A549 (cell line): ENCODE data around the gene ATM. TPM values are rescaled to one million over a fixed set of nuclear protein-coding genes. Genes with fewer than 3 reads are reported as not detected.

Experiments used
- ATAC-seq, 2 experiments: fragments of 200-7000 bp in 1 of 2; fragments of >200 bp in 1 of 2; cut with Nextera tagmentation in 1 of 2; cut with Tn5 transposase in 1 of 2; 3 replicates each; pipeline versions ENCODE4 v1.8.0 to v1.9.1; 2018 to 2020; ENCODE audit warnings: mild to moderate bottlenecking in 1 of 2, moderate library complexity in 1 of 2
- CTCF ChIA-PET: fragments of 300-600 bp; sonication (Branson Sonifier 250); formaldehyde crosslinking; extraction: SDS; loops from one replicate; lab custom pipeline; 2021; ENCODE audit warnings: antibody characterized with exemption, inconsistent platforms; lab: Yijun Ruan, JAX
- POLR2A ChIA-PET: fragments of 350-600 bp; formaldehyde crosslinking; extraction: SDS; loops from one replicate; lab custom pipeline; 2021; ENCODE audit warnings: antibody characterized with exemption, inconsistent platforms; lab: Yijun Ruan, JAX
- DNase-seq, 2 experiments: peaks; one replicate each; pipeline versions ENCODE4 v3.0.0 to v3.0.0-alpha.2; 2011 to 2016; ENCODE audit warnings: low read depth in 1 of 2, low spot score in 1 of 2
- FAIRE-seq: peaks from 2 replicates; lab custom pipeline; 2011; peaks lifted over from hg19 to GRCh38; lab: Jason Lieb, UNC
- H3K27ac ChIP-seq, 2 experiments: fragments of >200 bp; sonication (Bioruptor Twin); formaldehyde crosslinking; 3 replicates each; pipeline ENCODE4 v1.5.1; 2016 to 2017
- H3K4me1 ChIP-seq: fragments of >200 bp; sonication (Bioruptor Twin); formaldehyde crosslinking; 3 replicates; pipeline ENCODE4 v1.6.1; 2016
- H3K4me2 ChIP-seq: fragments of >200 bp; sonication (Bioruptor Twin); formaldehyde crosslinking; 3 replicates; pipeline ENCODE4 v1.6.1; 2016
- H3K4me3 ChIP-seq: fragments of >200 bp; sonication (Bioruptor Twin); formaldehyde crosslinking; 3 replicates; pipeline ENCODE4 v1.5.1; 2016
- H3K9me3 ChIP-seq: fragments of >200 bp; sonication (Bioruptor Twin); formaldehyde crosslinking; 3 replicates; pipeline ENCODE4 v1.6.1; 2016
- CBX8 ChIP-seq: fragments of 200-600 bp; sonication (generic); IDR thresholded peaks from 2 replicates; pipeline ENCODE4 v1.6.1; 2016
- EHF ChIP-seq: fragments of 250-450 bp; sonication (Bioruptor Pico); IDR thresholded peaks from 2 replicates; pipeline ENCODE4 v1.5.0; 2020; ENCODE audit warnings: mild to moderate bottlenecking
- EHMT2 ChIP-seq: fragments of 200-600 bp; sonication (generic); IDR thresholded peaks from 2 replicates; pipeline ENCODE4 v1.6.1; 2016; ENCODE audit warnings: antibody characterized with exemption, low read depth, mild to moderate bottlenecking, moderate library complexity
- FOSB ChIP-seq: fragments of 250-450 bp; sonication (Bioruptor Pico); IDR thresholded peaks from 2 replicates; pipeline ENCODE4 v1.5.0; 2020; ENCODE audit warnings: mild to moderate bottlenecking, moderate library complexity
- FOSL2 ChIP-seq, 2 experiments: fragments of 450-650 bp in 1 of 2; fragments of >200 bp in 1 of 2; sonication (Bioruptor Twin) in 1 of 2; formaldehyde crosslinking; IDR thresholded peaks; 2 replicates each; pipeline versions ENCODE4 v1.5.0 to v1.6.1; 2016 to 2020; ENCODE audit warnings: mild to moderate bottlenecking in 1 of 2, moderate library complexity in 1 of 2
- GATA3 ChIP-seq: IDR thresholded peaks from 2 replicates; pipeline ENCODE4 v1.6.1; 2012; ENCODE audit warnings: borderline replicate concordance
- HDAC2 ChIP-seq: fragments of 200-600 bp; sonication (generic); IDR thresholded peaks from 2 replicates; pipeline ENCODE4 v1.6.1; 2016
- HOXA7 ChIP-seq: fragments of 250-450 bp; sonication (Bioruptor Pico); IDR thresholded peaks from 2 replicates; pipeline ENCODE4 v1.5.0; 2020; ENCODE audit warnings: mild to moderate bottlenecking, moderate library complexity
- KDM1A ChIP-seq: fragments of 200-600 bp; sonication (generic); IDR thresholded peaks from 2 replicates; pipeline ENCODE4 v1.6.1; 2016; ENCODE audit warnings: low read depth, mild to moderate bottlenecking
- MYC ChIP-seq: IDR thresholded peaks from 2 replicates; pipeline ENCODE4 v1.6.1; 2012; ENCODE audit warnings: mild to moderate bottlenecking, inconsistent platforms, low read length, improper control_type of control experiment, borderline replicate concordance
- NFE2L2 ChIP-seq: fragments of 150-350 bp; conservative IDR thresholded peaks from 2 replicates; pipeline ENCODE4 v1.6.1; 2014; ENCODE audit warnings: low read length
- NR3C1 ChIP-seq: fragments of >200 bp; sonication (Bioruptor Twin); formaldehyde crosslinking; IDR thresholded peaks from 3 replicates; pipeline ENCODE4 v1.6.1; 2017
- POLR2A ChIP-seq: IDR thresholded peaks from 2 replicates; pipeline ENCODE4 v1.6.1; 2012; ENCODE audit warnings: mild to moderate bottlenecking, low read length
- RCOR1 ChIP-seq: fragments of 150-350 bp; IDR thresholded peaks from 2 replicates; pipeline ENCODE4 v1.6.1; 2014; ENCODE audit warnings: antibody characterized with exemption, low read length, low read depth
- SMC3 ChIP-seq: fragments of >200 bp; sonication (Bioruptor Twin); formaldehyde crosslinking; IDR thresholded peaks from 3 replicates; pipeline ENCODE4 v1.6.1; 2018; ENCODE audit warnings: inconsistent platforms
- SREBF2 ChIP-seq: fragments of 450-650 bp; IDR thresholded peaks from 2 replicates; pipeline ENCODE4 v1.6.1; 2014; ENCODE audit warnings: mild to moderate bottlenecking, moderate library complexity
- TFCP2L1 ChIP-seq: fragments of 250-450 bp; sonication (Bioruptor Pico); IDR thresholded peaks from 2 replicates; pipeline ENCODE4 v1.5.0; 2021; ENCODE audit warnings: mild to moderate bottlenecking
- ZFP36 ChIP-seq: fragments of 450-650 bp; IDR thresholded peaks from 2 replicates; pipeline ENCODE4 v1.6.1; 2014; ENCODE audit warnings: borderline replicate concordance; ENCODE audit not compliant: partially characterized antibody
- WGBS: methylation state at CpG from one replicate; pipeline ENCODE4 v1.1.6; 2017; ENCODE audit errors: missing lambda C conversion rate; 5-methylcytosine and 5-hydroxymethylcytosine counted together
- polyA plus RNA-seq, 4 experiments: library from polyadenylated mRNA; depleted of rRNA in 3 of 4; stranded (reverse); fragments of >200 nt; fragmentation: RNase III in 1 of 4; extraction: RNeasy Plus Mini Kit Qiagen cat#74134 plus additional on column Dnase treatment in 1 of 4; gene quantifications; 2 replicates in 3 of 4; 3 replicates in 1 of 4; pipeline ENCODE4 v1.2.3, GENCODE V29; 2011 to 2017
- TF ChIP-seq, protein P1 (sequence below): fragments of 200-600 bp; sonication (generic); IDR thresholded peaks from 2 replicates; pipeline ENCODE4 v1.6.1; 2016; ENCODE audit warnings: antibody characterized with exemption, mild to moderate bottlenecking, moderate library complexity
- TF ChIP-seq, protein P2 (sequence below): IDR thresholded peaks from 2 replicates; pipeline ENCODE4 v1.6.1; 2012
- TF ChIP-seq, protein P3 (sequence below): IDR thresholded peaks from 2 replicates; pipeline ENCODE4 v1.6.1; 2012; ENCODE audit warnings: low read depth, borderline replicate concordance
- TF ChIP-seq, protein P4 (sequence below): fragments of 250-450 bp; sonication (Bioruptor Pico); IDR thresholded peaks from 2 replicates; pipeline ENCODE4 v1.5.0; 2020; ENCODE audit warnings: low read depth, mild to moderate bottlenecking, moderate library complexity

Gene ATM
- polyA plus RNA-seq, 2 of the 4 experiments (the other 2 are of a cell fraction) = 15.6 to 40.4 TPM

DNA sequence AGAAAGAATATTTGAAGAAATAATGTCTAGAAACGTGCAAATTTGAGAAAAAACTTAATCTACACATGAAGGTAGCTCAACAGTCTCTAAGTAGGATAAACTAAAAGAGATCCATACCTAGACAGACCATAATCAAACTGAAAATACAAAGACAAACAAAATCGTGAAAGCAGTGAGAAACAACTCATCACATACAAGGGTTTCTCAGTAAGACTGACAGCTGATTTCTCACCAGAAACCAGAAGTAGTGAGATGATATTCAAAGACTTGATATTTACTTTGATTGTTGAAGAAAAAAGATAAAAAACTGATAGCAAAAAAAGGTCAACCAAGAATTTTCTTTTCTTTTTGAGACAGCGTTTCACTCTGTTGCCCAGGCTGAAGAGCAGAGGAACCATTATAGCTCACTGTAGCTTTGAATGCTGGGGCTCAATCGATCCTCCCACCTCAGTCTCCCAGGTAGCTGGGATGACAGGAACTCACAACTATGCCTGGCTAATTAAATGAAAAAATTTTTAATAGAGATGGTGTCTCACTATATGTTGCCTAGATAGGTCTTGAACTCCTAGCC is 17.9 kb upstream of the ATM start (continued):
- TF ChIP-seq, protein P1, sequence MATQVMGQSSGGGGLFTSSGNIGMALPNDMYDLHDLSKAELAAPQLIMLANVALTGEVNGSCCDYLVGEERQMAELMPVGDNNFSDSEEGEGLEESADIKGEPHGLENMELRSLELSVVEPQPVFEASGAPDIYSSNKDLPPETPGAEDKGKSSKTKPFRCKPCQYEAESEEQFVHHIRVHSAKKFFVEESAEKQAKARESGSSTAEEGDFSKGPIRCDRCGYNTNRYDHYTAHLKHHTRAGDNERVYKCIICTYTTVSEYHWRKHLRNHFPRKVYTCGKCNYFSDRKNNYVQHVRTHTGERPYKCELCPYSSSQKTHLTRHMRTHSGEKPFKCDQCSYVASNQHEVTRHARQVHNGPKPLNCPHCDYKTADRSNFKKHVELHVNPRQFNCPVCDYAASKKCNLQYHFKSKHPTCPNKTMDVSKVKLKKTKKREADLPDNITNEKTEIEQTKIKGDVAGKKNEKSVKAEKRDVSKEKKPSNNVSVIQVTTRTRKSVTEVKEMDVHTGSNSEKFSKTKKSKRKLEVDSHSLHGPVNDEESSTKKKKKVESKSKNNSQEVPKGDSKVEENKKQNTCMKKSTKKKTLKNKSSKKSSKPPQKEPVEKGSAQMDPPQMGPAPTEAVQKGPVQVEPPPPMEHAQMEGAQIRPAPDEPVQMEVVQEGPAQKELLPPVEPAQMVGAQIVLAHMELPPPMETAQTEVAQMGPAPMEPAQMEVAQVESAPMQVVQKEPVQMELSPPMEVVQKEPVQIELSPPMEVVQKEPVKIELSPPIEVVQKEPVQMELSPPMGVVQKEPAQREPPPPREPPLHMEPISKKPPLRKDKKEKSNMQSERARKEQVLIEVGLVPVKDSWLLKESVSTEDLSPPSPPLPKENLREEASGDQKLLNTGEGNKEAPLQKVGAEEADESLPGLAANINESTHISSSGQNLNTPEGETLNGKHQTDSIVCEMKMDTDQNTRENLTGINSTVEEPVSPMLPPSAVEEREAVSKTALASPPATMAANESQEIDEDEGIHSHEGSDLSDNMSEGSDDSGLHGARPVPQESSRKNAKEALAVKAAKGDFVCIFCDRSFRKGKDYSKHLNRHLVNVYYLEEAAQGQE = no peak

DNA sequence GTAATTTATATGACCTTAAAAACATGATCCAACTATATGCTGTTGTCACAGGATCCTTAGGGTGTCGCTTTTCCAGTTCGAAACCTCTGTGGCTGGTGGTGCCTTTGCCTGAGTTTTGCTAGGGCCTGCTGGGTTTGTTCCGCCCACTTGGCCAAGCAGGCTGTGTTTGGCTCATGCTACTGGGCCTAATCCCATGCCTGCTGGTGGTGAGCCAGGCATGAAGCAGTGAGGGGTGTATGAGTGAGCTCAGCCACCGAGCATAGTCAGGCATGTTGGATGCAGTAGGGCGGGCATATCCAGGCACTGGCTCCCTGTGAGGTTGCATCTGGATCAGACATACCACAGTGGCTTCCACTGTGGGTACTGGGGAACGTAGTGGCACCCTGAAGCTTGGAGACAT is 16.7 kb upstream of the ATM start:
- FAIRE-seq (no peak), ATAC-seq (no peak), DNase-seq (no peak)
- 95% methylated on average over 5 of the region's 6 CpGs for WGBS
- Histone ChIP-seq H3K4me2 (no peak overlapping the region), H3K9me3 (no peaks in the 10 kb centered on the region), H3K27ac (no peak overlapping the region), H3K4me3 (no peak overlapping the region), H3K4me1 (no peaks in the 10 kb centered on the region)
- CTCF ChIA-PET = no interaction called here
- POLR2A ChIA-PET = no interaction called here
- TF ChIP-seq EHF (CRISPR knock-in tag) (no peak), EHMT2 (no peak), NFE2L2 (no peak), RCOR1 (no peak), ZFP36 (no peak), GATA3 (no peak), FOSL2 (IDR thresholded peaks at IDR 0.05) (no peak), FOSL2 (CRISPR knock-in tag; IDR thresholded peaks at IDR 0.05) (no peak)
- TF ChIP-seq, protein P2, sequence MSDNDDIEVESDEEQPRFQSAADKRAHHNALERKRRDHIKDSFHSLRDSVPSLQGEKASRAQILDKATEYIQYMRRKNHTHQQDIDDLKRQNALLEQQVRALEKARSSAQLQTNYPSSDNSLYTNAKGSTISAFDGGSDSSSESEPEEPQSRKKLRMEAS = no peak

DNA sequence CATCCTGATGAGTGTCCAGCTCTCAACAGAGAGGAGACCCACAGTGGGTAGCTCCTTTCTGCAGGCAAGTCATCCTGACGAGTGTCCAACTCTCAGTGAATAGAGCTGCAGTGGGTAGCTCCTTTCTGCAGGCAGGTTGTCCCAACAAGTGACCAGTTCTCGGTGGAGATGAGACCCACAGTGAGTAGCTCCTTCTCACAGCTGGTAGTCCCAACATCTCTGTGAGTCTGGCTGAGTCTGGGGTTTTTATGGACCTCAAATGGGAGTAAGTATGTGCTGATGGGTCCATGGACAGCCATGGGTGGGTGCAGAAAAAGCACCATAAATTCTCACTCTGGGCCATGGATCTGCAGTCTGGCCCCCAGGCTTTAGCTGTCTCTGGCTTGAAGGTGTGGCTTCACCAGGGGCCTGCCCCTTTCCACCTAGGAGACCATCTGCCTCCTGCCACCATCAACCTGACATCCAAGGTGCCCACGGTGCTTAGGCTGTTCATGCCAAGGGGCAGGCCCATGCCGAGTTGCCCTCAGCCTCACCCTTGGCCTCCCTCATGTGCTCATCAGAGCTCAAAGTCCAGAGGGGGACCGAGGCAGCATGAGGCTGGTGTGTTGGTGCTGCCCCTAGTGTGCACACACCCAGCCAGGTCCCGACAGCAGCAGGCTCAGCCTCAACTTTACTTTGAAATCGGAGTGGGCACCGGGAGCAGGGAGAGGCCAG is 15.7 kb upstream of the ATM start:
- H3K4me1 ChIP-seq = no peaks in the 10 kb centered on the region
- H3K4me2 ChIP-seq = no peak overlapping the region
- POLR2A ChIA-PET = no interaction called here
- WGBS = no CpG with 5 or more reads among the region's 8 CpGs
- no peaks in the 10 kb centered on the region for H3K9me3 ChIP-seq
- CTCF ChIA-PET = no interaction called here
- no peak overlapping the region for H3K27ac ChIP-seq
- DNase-seq (no peak), FAIRE-seq (no peak), ATAC-seq (no peak)
- H3K4me3 ChIP-seq = no peak overlapping the region
- TF ChIP-seq HDAC2 = no peak
- no peak for TF ChIP-seq FOSB (CRISPR knock-in tag)
- TF ChIP-seq, protein P3, sequence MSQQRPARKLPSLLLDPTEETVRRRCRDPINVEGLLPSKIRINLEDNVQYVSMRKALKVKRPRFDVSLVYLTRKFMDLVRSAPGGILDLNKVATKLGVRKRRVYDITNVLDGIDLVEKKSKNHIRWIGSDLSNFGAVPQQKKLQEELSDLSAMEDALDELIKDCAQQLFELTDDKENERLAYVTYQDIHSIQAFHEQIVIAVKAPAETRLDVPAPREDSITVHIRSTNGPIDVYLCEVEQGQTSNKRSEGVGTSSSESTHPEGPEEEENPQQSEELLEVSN = no peak
- TF ChIP-seq GATA3 = no peak
- TF ChIP-seq TFCP2L1 = no peak
- no peak for TF ChIP-seq MYC
- no peak for TF ChIP-seq NR3C1
- TF ChIP-seq SMC3 = no peak
- no peak for TF ChIP-seq SREBF2
- TF ChIP-seq, protein P1 = no peak
- TF ChIP-seq KDM1A = no peak
- TF ChIP-seq, protein P4, sequence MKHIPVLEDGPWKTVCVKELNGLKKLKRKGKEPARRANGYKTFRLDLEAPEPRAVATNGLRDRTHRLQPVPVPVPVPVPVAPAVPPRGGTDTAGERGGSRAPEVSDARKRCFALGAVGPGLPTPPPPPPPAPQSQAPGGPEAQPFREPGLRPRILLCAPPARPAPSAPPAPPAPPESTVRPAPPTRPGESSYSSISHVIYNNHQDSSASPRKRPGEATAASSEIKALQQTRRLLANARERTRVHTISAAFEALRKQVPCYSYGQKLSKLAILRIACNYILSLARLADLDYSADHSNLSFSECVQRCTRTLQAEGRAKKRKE (CRISPR knock-in tag) = no peak
- TF ChIP-seq HOXA7 (CRISPR knock-in tag) = no peak
- TF ChIP-seq CBX8 = no peak
- no peak for TF ChIP-seq POLR2A
